Heart left ventricle (tissue), 16 donors: ENCODE measurements around the gene ZNF687. TPM values are rescaled to one million over a fixed set of nuclear protein-coding genes. Genes with fewer than 3 reads are reported as not detected.

Experiments used
- ATAC-seq, 4 donors: fragments of 200-7000 bp; cut with Tn5 transposase; one replicate each; pipeline ENCODE4 v1.9.1; 2020 to 2022; ENCODE audit warnings: moderate library complexity in 4 of 4, mild to moderate bottlenecking in 3 of 4, moderate number of reproducible peaks in 1 of 4
- DNase-seq, 5 donors: peaks; one replicate each; pipeline ENCODE4 v3.0.0-alpha.2; 2020
- H3K27ac ChIP-seq, 12 donors: fragments of 200-600 bp; sonication (generic) in 4 of 12; one replicate each; pipeline versions ENCODE4 v1.5.0 to v1.8.0; 2016 to 2022; ENCODE audit warnings: mild to moderate bottlenecking in 2 of 12
- H3K27me3 ChIP-seq, 9 donors: fragments of 200-600 bp; sonication (generic) in 2 of 9; one replicate each; pipeline versions ENCODE4 v1.5.1 to v1.8.0; 2016 to 2022; ENCODE audit warnings: mild to moderate bottlenecking in 3 of 9
- H3K36me3 ChIP-seq, 9 donors: fragments of 200-600 bp; sonication (generic) in 2 of 9; one replicate each; pipeline versions ENCODE4 v1.5.0 to v1.8.0; 2018 to 2022; ENCODE audit warnings: mild to moderate bottlenecking in 2 of 9
- H3K4me1 ChIP-seq, 12 donors: fragments of 200-600 bp; sonication (generic) in 4 of 12; one replicate each; pipeline versions ENCODE4 v1.5.0 to v1.8.0; 2016 to 2022; ENCODE audit warnings: mild to moderate bottlenecking in 3 of 12
- H3K4me3 ChIP-seq, 12 donors: fragments of 200-600 bp; sonication (generic) in 4 of 12; one replicate each; pipeline versions ENCODE4 v1.5.0 to v1.8.0; 2017 to 2022; ENCODE audit warnings: mild to moderate bottlenecking in 9 of 12, moderate library complexity in 4 of 12
- H3K9me3 ChIP-seq, 12 donors: fragments of 200-600 bp; sonication (generic) in 4 of 12; one replicate each; pipeline versions ENCODE4 v1.5.0 to v1.8.0; 2016 to 2022; ENCODE audit warnings: mild to moderate bottlenecking in 1 of 12
- CTCF ChIP-seq, 12 donors: fragments of 200-600 bp; sonication (generic) in 4 of 12; IDR thresholded peaks; one replicate each; pipeline versions ENCODE4 v1.5.0 to v1.8.0; 2018 to 2022; ENCODE audit warnings: antibody characterized with exemption in 12 of 12, mild to moderate bottlenecking in 5 of 12
- POLR2A ChIP-seq, 2 donors: fragments of 450-650 bp; IDR thresholded peaks; one replicate each; pipeline ENCODE4 v1.6.1; 2017; ENCODE audit warnings: antibody characterized with exemption in 2 of 2, mild to moderate bottlenecking in 2 of 2, moderate library complexity in 2 of 2
- WGBS, 4 donors: extraction: QIAGEN DNeasy Blood & Tissue Kit in 2 of 4; methylation state at CpG; one replicate each; pipeline versions ENCODE4 v1.1.5 to v1.1.7; 2013 to 2018; 5-methylcytosine and 5-hydroxymethylcytosine counted together
- intact Hi-C, 10 donors: fragments of 100-400 bp; cut with DNase I; formaldehyde crosslinking; loops; one replicate each; pipeline versions ENCODE4 v1.11.1 to v1.14.2; 2022
- long read RNA-seq, 3 donors: library from polyadenylated mRNA; unstranded; transcript quantifications; one replicate each; pipeline ENCODE4 v2.0.0, GENCODE V29; 2020 to 2021
- polyA plus RNA-seq, 2 donors: library from polyadenylated mRNA; stranded (reverse); fragments of 200-250 nt; gene quantifications; one replicate each; pipeline ENCODE4 v1.2.3, GENCODE V29; 2013
- total RNA-seq, 9 donors: library from RNA; depleted of rRNA in 2 of 9; stranded (reverse); fragments of >200 nt in 2 of 9; fragmentation: NEBNext Ultra II Directional in 3 of 9; extraction: Animal tissue kit (Norgen Biotek cat#: 25700) in 3 of 9; gene quantifications; one replicate each; pipeline versions ENCODE4 v1.1.0 to v1.2.4, GENCODE V29; 2016 to 2023
- donor health status: ischemic (EF 13 %, LVEDD 7.1; RV severe dilation, severe dysfunction).
- donor health status: healthy with polysubstance abuse.
- donor health status: DM: no; HTN: yes; CAD: no.
- donor health status: DM: no; HTN: no; CAD: no.
- donor health status: ischemic (EF 25% LVEDD 6.9; RV normal size, moderate dysfunction).
- donor health status: ischemic (EF 25% LVEDD 5.7; RV mildly dilated, moderate dysfunction).
- donor health status: healthy.
- donor health status: DM: yes; HTN: yes; CAD: no.
- donor health status: ischemic (EF 35%, LVEDD 5.7; RV mildly dilated, moderate dysfunction).
- donor health status: nonischemic (EF 11% LVEDD 7.7; RV severe dilation, severe dysfunction).
- donor health status: DM: yes; HTN: yes; CAD: no.
- donor health status: PGD.
- donor health status: ischemic (EF 29% LVEDD 5.4; RV normal size, mild dysfunction).
- donor health status: nonischemic (EF 23%, LVEDD 6.1; RV moderate dilation, normal function).

The ZNF687 gene
- total RNA-seq, result 10 to 100 TPM; 10.9 to 30.3 (median 14.3) TPM
- polyA plus RNA-seq, result 10 to 100 TPM in 1 of 2 donors, 1 to 10 TPM in 1; 6.9 to 11.1 TPM
- long read RNA-seq, donor 1, partial matches to known transcripts, result 1 of 3 reads
- long read RNA-seq, donor 1, other reads (novel, unspliced or antisense), result 2 of 3 reads
- long read RNA-seq, donor 2, partial matches to known transcripts, result 1 of 4 reads
- long read RNA-seq, donor 2, other reads (novel, unspliced or antisense), result 3 of 4 reads
- long read RNA-seq, donor 3, partial matches to known transcripts, result 1 of 3 reads
- long read RNA-seq, donor 3, other reads (novel, unspliced or antisense), result 2 of 3 reads

- DNase-seq, result peak; percentile 100
- Histone ChIP-seq H3K27me3 (no peaks in the 10 kb centered on the region), H3K4me1 (peaks cover 0 to 37% (median 14%) of the 10 kb centered on the region in 12 donors), H3K27ac (peak within 1 kb of the TSS; percentile 92 to 100 (median 98)), H3K9me3 (no peaks in the 10 kb centered on the region), H3K36me3 (peaks cover 0 to 25% (median 16%) of the 10 kb centered on the region in 9 donors), H3K4me3 (peak within 1 kb of the TSS; percentile 71 to 98 (median 90))
- TF ChIP-seq POLR2A (IDR thresholded peaks at IDR 0.05), result peak in 1 of 2 donors; percentile 78
- no peak for TF ChIP-seq CTCF (IDR thresholded peaks at IDR 0.05)
- WGBS, 4 donors, result 0 to 1% (median 1%) methylated on average over 50 to 74 of the region's 74 CpGs
- intact Hi-C loops, result loop anchor here in 1 of 10 donors (1.0 to 5.0 kb wide), 4 partner anchors 28 to 117 kb away; partner anchors contain the start of genes PI4KB, PSMB4, PSMD4 and RFX5
- peak; percentile 91 to 98 (median 94) for ATAC-seq
Observed at GRCh38 chr1:151281969-151282882, at the start of gene ZNF687. TSS of gene ZNF687 (plus strand) at chr1:151282299. CDS start at chr1:151286292, 3,993 bp downstream.

- H3K4me3 ChIP-seq, result no peak overlapping the region
- intact Hi-C loops, result loop anchor here in 1 of 10 donors (10.0 kb wide), 1 partner anchor 50 kb away; no protein-coding TSS in a partner anchor
- WGBS, 4 donors, result 75 to 96% (median 88%) methylated on average over 6 of the region's 6 CpGs
- no peaks in the 10 kb centered on the region for H3K9me3 ChIP-seq
- H3K4me1 ChIP-seq, result peaks cover 0 to 12% (median 0%) of the 10 kb centered on the region in 12 donors
- no peak for DNase-seq
- TF ChIP-seq POLR2A (IDR thresholded peaks at IDR 0.05) (no peak), CTCF (IDR thresholded peaks at IDR 0.05) (no peak)
- H3K27ac ChIP-seq, result no peak overlapping the region
- no peaks in the 10 kb centered on the region for H3K27me3 ChIP-seq
- peaks cover 0 to 100% (median 100%) of the 10 kb centered on the region in 9 donors for H3K36me3 ChIP-seq
- ATAC-seq, result no peak
Observed at GRCh38 chr1:151235235-151235634, 46.9 kb upstream of the ZNF687 start.

- no peak for ATAC-seq
- intact Hi-C loops, result loop anchor here in 1 of 10 donors (10.0 kb wide), 1 partner anchor 53 kb away; no protein-coding TSS in a partner anchor
- DNase-seq, result no peak
- H3K36me3 ChIP-seq, result peaks cover 0 to 100% (median 100%) of the 10 kb centered on the region in 9 donors
- no peak overlapping the region for H3K4me3 ChIP-seq
- H3K27ac ChIP-seq, result peak overlapping the region in 2 of 12 donors; percentile 9 to 51
- peaks cover 0 to 12% (median 0%) of the 10 kb centered on the region in 12 donors for H3K4me1 ChIP-seq
- 86 to 89% (median 87%) methylated on average over 4 of the region's 4 CpGs for WGBS, 4 donors
- H3K9me3 ChIP-seq, result no peaks in the 10 kb centered on the region
- TF ChIP-seq POLR2A (IDR thresholded peaks at IDR 0.05), result no peak
- TF ChIP-seq CTCF (IDR thresholded peaks at IDR 0.05), result no peak
- H3K27me3 ChIP-seq, result no peaks in the 10 kb centered on the region
Observed at GRCh38 chr1:151237678-151238466, 44.2 kb upstream of the ZNF687 start.
